ENCODE measurements around the gene CTTN.

CTTN gene

GRCh38 chr11:70472240-70472639 is 73.9 kb downstream of the CTTN start:
- no peak overlapping the region for H3K4me3 ChIP-seq (ENCODE audit: low read depth, low read length)
- TF ChIP-seq CTCF (IDR thresholded peaks at IDR 0.05; ENCODE audit: low read depth, low read length), result no peak

DNA sequence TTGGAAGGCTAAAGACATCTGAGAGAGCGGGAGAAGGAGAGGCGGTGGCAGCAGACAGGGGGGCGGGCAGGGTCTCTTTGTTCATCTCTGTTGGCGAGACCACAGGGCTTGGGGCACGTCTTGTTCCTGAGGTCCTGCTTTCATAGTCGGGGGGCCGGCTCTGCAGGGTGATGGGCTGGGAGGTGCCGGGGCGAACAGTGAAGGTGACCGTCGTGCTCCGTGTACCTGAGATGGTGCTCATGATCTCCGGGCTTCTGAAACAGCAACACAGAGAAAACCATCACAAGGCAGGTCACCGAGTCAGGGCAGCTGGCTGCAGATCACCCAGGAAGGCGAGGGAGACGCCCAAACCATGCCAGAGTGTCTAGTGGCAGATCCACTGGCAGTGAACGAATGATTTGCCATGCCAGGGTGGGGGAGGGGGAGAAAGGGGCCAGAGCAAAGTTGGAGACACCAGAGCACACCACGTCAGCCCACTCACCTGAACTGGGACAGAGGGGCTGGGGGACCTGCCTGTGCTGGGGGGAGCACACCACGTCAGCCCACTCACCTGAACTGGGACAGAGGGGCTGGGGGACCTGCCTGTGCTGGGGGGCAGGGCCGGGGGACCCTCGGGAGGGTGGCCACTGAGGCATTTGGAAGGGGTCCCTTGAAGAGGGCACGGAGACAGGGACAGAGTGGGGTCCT is 75.0 kb downstream of the CTTN start:
- H3K4me3 ChIP-seq (ENCODE audit: low read depth, low read length), result no peak overlapping the region
- TF ChIP-seq CTCF (IDR thresholded peaks at IDR 0.05; ENCODE audit: low read depth, low read length), result no peak

GRCh38 chr11:70473873-70474690 is 75.8 kb downstream of the CTTN start:
- H3K4me3 ChIP-seq (ENCODE audit: low read depth, low read length), result no peak overlapping the region
- TF ChIP-seq CTCF (IDR thresholded peaks at IDR 0.05; ENCODE audit: low read depth, low read length), result no peak

DNA sequence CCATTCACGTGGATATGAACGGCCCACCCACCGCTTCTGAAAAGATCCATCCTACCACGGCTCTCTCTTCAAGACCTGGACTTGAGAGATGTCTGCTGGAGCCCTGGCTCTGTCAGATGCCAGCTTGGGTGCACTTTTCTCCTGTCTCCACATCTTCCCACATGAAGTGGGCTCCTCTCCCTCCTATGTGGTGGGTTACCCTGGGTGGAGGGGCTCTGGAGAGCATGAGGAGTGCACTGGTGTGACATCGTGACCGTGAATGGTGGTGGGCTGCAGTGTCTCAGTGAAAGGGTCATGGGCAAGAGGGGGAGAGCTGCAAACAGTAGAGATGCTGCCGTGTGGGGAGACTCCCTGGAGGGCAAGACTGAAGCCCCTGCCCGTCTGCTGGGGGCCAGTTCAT is 76.4 kb downstream of the CTTN start:
- no peak for TF ChIP-seq CTCF (IDR thresholded peaks at IDR 0.05; ENCODE audit: low read depth, low read length)
- H3K4me3 ChIP-seq (ENCODE audit: low read depth, low read length), result no peak overlapping the region

- H3K4me3 ChIP-seq (ENCODE audit: low read depth, low read length), result no peak overlapping the region
- no peak for TF ChIP-seq CTCF (IDR thresholded peaks at IDR 0.05; ENCODE audit: low read depth, low read length)
Measured at GRCh38 chr11:70476669-70477068, 78.3 kb downstream of the CTTN start.

- TF ChIP-seq CTCF (IDR thresholded peaks at IDR 0.05; ENCODE audit: low read depth, low read length), result no peak
- H3K4me3 ChIP-seq (ENCODE audit: low read depth, low read length), result no peak overlapping the region
Measured at GRCh38 chr11:70477176-70477575, 78.8 kb downstream of the CTTN start.

DNA sequence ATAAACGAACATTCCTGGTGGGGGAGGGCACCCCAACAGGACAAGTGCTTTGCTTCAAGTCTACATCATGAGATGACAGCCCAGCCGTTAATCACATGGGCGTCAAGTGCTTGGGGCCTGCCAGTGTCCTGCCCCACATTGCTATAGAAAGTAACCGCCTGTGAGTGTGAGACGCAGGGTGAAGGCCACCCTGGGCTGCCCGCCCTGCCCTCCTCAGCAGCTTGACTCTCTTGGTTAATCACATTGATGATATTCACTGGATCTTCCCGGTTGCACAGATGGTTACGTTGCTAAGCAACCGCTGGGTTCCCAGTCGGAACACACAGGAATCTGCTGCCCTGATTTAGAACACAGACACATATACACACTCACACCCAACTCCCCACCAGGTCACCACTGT is 79.3 kb downstream of the CTTN start:
- no peak overlapping the region for H3K4me3 ChIP-seq (ENCODE audit: low read depth, low read length)
- TF ChIP-seq CTCF (IDR thresholded peaks at IDR 0.05; ENCODE audit: low read depth, low read length), result no peak

Measured in WI38 (cell line).